Activated CD4-positive, alpha-beta T cell treated with anti-CD3 and anti-CD28 coated beads, Interleukin-10, Interleukin-2, amounts not matched to agents 100 ng/mL and 50 ng/mL, durations not matched to agents 16 hours and 8 hours (primary cell): Measurements from ENCODE around the gene HHEX.
"Not testable (repeated sequence)": the region's sequence is repeated elsewhere in the genome, so short reads cannot be mapped to it uniquely, and the experiment has no call there.

Experiments
- DNase-seq: peaks from one replicate; pipeline ENCODE4 v3.0.0-alpha.2; 2020

HHEX gene

DNA sequence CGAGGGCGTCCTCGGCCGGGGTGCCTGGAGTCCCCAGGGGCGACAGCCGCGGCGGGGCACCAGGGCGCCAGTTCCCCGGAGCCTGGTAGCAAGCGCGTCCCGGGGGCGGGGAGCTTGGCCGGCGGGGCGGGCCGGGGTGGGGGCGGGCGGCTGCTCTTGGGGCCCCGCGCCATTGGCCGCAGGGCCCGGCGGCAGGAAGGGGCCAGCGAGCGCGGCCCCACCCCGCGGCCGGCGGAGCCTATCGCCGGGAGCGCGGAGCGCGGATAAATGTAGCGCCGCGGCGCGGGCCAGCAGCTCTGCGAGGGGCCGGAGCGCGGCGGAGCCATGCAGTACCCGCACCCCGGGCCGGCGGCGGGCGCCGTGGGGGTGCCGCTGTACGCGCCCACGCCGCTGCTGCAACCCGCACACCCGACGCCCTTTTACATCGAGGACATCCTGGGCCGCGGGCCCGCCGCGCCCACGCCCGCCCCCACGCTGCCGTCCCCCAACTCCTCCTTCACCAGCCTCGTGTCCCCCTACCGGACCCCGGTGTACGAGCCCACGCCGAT lies at the start of gene HHEX:
Gene HHEX (plus strand): TSS at position 293 of the 548 bp plus-strand sequence. CDS start 32 bp downstream, at position 325.
- peak; percentile 33 for DNase-seq

DNA sequence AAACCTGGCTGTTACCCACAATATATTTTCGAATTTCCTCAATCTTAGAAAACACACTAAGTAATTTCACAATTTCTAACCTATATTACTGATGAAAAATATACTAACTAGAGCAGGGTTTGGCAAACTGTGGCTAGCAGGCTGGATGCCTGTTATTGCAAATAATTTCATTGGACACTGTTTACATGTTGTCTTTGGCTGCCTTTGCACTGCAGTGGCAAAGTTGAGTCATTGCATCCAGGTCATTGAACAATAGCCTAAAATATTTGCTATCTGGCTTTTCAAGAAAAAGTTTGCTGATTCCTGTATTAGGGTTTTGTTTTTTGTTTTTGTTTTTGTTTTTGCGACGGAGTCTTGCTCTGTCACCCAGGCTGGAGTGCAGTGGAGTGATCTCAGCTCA lies 49.6 kb upstream of the HHEX start:
- DNase-seq = no peak

DNA sequence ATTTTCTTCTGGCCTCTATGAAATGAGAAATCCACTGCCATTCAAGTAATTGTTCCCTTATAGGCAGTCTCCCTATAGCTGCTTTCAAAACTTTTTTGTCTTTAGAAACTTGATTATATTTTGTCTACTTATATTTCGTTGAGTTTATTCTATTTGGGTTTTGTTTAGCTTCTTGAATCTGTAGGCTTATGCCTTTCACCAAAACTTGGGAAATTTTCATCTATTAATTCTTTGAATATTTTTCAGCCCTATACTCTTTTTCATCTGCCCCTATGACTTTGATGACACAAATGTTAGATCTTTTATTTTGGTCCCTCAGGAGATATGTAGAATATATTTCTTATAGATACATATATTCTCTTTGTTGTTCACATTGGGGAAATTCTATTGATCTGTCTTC lies 48.3 kb upstream of the HHEX start:
- no peak for DNase-seq

DNA sequence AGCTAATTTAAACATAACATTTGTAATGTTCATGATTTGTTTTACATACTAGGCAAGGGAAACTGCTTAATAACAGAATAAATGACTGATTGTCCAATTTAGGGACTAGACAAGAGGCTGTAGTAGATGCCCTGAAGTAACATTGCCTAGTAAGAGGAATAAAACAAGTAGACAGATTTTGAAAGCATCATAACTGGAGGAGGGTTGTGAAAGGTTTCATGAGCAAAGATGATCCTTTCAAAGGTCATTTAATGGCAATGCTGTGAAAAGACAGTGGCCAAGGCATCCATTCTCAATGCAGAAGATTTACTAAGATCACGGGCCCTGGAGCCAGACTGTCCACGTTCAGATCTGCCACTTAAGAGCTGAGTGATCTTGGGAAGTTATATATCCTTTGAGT lies 44.8 kb upstream of the HHEX start:
- DNase-seq = no peak

DNA sequence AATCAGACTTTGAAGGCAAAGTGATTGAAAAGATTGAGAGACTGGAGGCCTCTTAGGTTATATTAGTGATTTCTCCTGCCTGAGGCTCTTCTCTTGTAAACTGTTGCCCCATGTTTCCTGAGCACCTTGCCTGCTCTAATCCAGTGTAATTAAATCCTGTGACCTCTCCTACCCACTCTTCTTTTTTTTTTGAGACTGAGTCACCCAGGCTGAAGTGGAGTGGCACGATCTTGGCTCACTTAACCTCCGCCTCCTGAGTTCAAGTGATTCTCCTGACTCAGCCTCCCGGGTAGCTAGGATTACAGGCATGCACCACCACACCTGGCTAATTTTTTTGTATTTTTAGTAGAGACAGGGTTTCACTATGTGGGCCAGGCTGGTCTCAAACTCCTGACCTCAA lies 38.9 kb upstream of the HHEX start:
- DNase-seq = not testable (repeated sequence)

DNA sequence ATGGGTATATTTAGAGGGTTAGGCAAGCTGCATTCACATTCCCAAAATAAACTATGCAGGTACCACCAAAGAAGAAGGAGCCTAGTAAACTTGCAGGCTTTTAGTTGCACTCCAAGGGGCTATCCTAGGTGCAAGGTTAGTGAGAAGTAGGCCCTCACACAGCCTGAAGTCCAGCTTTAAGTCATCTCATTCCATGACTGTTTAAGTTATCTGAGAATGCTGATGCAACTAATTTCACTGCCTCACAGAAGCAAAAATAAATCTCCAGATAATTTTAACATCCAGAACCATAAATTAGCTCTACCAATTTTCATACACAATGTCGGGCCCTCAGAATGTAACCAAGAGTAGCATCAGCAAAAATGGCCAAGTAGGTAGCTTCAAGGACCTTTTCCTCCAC lies 34.3 kb upstream of the HHEX start:
- no peak for DNase-seq

DNA sequence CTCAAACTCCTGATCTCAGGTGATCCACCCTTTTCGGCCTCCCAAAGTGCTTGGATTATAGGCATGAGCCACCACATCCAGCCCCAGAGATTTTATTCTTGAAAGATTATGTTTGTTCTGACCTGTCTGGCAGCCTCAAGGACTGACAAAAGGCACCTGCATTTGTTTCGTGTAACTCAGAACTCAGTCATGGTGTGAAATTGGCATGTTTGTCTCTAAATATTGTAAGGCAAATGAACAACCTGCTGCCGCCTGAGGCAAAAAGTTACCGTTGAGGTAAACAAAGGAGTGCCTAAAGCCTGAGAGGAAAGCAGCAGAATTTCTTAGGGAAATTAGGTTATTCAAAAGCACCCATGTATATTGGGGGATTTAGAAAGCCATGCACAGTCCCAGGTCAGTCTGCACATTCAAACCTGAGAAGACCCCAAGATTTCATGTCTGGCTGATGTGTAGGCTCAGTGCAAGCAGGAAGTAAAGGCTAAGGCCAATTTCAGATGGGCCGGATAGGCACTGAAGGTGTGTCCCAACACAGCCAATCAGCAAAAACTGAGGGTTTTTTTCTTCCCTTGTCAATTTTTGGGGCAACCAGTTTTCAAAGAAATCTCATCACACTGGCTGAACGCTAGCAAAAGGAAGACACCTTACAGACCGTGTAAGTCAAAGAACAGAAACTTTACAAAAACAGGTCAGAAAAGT lies 33.3 kb upstream of the HHEX start:
- DNase-seq = no peak

DNA sequence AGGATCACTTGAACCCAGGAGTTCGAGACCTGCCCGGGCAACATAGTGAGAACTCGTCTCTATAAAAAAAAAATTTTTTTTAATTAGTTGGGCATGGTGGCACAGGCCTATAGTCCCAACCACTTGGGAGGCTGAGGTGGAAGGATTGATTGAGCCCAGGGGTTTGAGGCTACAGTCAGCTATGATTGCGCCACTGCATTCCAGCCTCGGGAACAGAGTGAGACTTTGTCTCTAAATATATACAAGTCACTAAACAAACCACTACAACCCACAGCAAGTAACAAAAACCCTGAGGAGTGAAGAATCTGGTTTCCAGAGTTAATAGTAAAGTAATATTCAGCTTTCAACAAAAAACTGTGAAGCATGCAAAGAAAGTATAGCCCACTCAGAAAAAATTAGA lies 32.7 kb upstream of the HHEX start:
- no peak for DNase-seq

DNA sequence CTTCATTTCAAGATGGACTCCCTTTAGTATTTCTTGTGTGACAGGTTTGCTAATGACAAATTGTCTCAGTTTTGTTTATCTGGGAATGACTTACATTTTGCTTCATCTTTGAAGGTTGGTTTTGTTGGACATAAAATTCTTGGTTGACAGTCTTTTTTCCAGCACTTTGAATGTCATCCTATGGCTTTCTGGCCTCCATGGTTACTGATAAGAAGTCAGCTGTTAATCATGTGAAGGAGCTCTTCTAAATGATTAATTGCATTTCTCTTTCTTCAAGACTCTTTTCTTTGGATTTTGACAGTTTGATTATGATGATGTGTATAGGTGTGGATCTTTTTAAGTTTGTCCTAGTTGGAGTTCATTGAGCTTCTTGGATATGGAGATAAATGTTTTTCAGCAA lies 26.9 kb upstream of the HHEX start:
- DNase-seq = no peak

DNA sequence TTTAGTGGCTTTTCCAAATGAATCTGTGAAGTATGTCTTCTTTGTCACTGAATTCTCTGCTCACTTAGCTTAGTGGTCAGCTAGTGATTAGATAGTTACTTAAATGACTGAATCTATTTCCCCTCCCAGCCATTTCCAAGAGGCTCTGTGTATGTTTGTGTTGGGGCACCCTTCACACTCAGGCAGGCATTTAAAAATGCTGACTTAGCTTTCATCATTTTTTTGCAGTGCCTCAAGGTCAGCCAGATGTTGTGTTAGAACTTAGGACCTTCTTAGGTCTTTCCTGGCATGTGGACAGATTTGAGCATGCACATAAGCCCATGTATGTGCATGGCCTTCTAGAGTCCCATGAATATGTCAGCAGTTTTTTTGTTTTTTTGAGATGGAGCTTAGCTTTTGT lies 25.4 kb upstream of the HHEX start:
- DNase-seq = no peak

DNA sequence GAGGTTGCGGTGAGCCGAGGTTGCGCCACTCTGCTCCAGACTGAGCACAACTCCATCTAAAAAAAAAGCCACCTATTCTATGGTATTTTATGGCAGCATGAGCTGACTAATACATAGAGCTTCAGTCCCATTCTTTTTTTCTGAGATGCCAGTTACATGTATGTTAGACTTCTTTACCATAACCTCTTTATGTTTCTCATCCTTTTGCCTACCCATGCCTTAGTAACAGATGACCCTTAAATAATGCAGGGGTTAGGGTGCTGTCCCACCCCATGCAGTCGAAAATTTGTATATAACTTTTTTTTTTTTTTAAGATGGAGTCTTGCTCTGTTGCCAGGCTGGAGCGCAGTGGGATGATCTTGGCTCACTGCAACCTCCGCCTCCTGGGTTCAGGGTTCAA lies 22.7 kb upstream of the HHEX start:
- no peak for DNase-seq

DNA sequence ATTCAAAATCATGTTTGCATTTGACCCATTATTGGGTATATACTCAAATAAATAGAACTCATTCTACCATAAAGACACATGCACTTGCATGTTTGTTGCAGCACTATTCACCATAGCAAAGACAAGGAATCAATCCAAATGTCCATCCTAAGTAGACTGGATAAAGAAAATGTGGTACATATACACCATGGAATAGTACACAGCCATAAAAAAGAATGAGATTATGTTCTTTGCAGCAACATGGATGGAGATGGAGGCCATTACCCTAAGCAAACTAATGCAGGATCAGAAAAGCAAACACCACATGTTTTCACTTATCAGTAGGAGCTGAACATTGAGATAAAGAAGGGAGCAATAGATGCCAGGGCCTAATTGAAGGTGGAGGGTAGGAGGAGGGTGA lies 12.0 kb upstream of the HHEX start:
- DNase-seq = no peak

DNA sequence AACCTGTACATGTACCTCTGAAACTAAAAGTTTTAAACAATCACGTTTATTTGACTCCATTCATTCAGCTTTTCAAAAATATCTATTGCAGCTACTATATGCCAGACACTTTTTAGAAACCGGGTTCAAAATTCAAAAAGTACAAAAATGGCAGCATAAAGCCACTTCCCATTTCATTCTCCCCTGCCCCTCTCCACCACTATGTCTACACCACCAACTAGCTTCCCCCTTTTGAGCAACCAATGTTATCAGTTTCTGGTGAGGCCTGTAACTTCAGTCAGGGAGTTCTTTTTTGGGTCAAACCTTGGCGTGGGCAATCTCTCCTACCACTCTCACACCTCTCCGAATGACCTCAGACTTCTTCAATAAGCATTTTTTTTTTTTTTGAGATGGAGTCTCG lies 11.5 kb upstream of the HHEX start:
- no peak for DNase-seq

DNA sequence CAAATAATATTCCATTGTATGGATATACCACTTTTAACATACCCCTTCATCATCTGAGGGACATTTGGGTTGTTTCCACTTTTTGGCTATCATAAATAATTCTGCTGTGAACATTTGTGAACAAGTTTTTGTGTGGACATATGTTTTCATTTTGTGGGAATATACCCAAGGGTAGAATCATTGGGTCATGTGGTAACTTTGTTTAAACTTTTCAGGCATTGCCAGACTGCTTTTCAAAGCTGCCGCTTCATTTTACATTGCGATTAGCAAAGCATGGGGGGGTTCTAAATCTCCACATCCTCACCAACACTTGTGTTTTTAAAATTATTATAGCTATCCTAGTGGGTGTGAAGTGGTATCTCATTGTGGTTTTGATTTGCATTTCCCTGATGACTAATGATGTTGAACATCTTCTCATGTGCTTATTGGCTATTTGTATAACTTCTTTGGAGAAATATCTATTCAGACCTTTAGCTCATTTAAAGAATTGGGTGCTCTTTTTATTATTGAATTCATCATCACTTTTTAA lies 8.4 kb upstream of the HHEX start:
- no peak for DNase-seq

DNA sequence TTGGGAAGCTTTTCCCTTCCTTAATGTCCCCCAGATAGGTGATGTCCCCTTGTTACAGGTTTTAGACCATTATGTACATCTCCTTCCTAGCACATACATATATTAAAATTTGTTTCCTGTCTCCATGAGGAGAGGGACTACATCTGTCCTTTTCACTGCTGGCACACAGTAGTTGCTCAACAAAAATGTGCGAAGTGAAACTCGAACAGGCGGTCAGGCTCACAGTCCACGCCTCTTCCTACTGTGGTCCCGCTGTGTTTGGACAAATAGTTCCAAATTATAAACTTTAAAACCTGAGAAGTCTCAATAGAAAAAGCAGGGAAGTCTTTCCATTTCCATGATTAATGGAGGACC lies 1.2 kb upstream of the HHEX start:
- no peak for DNase-seq

DNA sequence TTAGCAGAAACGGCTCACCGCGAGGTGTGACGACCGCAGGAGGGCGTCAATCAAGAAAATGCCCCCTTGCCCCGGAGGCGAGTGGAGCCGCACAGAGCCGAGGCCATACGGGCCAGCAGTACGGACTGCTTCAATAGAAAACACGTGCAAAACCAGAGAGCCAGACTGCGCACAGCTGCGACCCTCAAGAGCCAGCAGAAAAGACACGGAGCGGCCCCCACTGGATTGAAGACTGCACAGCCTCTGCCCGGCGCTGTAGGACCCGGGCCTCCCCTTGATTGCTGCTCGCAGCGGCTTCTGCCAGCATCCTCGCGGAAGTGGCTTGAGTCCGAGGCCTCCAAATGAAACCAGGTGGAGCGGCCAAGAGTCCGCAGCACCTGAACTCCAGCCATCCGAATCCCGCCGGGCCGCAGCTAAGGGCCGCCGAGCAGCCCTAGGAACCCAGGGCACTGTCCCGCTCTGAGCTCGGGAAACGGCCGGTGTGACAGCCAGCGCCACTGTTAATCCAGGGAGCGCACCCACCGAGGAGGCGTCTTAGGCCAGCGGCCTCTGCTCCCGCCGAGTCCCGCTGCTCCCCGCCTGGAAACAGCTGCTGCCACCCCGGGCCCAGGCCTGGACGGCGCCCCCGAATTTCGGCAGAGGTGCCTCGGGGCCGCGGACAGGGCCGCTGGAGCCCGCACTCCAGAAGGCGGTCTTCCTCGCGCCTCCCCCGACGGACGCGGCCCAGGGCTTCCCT lies 660 bp upstream of the HHEX start:
- DNase-seq = no peak

DNA sequence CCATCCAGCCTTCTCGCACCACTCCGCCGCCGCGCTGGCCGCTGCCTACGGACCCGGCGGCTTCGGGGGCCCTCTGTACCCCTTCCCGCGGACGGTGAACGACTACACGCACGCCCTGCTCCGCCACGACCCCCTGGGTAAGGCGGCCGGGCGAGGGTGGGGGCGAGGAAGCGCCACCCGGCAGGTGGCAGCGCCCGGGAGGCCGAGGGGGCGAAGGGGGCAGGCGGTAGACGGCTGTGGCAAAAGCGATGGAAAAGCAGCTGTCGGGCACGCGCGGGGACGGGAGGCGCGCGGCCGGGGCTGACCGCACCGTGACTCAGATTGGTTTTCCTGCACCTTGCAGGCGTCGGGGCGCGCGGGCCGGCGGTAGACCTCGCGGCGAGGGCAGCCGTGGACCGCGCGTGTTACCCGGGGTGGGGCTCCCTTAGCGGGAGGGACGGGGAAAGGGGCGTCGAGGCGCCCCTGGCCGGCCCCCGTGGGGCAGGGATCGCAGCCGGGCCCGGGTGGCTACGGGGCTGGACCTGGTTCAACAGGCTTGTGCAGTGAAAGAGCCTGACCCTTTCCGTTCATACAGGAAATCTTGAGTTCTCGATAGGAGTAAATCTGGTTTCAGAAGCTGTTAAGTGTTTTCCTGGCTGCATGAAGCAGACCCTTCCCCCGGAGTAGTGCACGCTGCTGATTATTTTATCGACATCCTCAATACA lies 608 bp downstream of the HHEX start:
- DNase-seq = peak; percentile 73

DNA sequence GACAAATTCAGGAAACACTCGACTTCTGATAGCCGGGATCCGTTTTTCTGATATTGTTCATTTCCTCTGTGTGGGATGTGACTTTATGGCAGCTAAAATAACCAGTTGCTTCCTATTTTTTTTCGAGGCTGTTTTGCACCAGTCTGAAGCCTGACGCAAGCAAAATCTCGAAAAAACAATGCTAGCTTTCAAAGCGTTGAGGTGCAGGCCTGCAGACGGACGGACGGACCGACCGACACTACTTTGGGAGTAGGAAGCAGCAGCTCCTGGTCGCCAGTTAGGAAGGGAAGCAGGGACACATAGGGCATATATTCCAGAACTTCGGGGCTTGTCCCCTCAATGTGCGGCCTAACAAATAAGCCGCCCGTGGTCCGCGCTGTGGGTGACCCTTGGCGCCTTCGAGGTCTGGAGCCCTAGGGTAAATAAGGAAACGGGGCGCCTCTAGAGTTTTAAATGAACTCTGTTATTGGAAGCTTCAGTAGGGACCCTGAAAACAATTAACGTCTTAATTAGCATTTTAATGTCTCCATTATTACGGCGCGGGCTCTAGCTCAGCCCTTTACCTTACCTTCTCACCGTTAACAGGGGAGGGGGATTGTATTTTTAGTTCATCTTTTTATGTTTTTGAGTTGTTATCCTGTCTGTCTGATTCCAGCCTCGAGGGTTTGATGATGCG lies 1.3 kb downstream of the HHEX start:
- DNase-seq = no peak

DNA sequence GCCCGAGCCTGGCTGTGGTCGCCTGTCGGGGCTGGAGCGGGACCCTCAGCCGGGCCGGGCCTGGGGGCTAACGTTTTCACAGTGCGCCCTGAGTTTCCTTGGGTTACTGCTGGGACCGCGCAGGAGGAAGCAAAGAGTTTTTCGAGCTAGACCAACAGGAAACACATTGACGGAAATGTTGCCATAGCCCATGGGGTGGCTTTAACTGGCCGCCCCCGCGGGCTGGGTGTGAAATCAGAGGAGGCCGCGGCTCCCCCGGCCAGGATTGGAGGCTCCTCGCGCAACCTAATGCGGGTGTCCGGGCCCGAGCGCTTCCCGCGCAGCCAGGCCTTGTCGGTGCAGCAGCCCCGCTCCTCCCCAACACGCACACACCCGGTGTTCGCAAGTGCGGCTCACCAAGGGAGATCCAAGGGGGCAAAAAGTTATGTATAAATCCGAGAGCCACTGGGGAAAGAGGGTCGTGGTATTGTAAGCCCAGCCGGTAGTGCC lies 1.9 kb downstream of the HHEX start:
- peak; percentile 23 for DNase-seq

DNA sequence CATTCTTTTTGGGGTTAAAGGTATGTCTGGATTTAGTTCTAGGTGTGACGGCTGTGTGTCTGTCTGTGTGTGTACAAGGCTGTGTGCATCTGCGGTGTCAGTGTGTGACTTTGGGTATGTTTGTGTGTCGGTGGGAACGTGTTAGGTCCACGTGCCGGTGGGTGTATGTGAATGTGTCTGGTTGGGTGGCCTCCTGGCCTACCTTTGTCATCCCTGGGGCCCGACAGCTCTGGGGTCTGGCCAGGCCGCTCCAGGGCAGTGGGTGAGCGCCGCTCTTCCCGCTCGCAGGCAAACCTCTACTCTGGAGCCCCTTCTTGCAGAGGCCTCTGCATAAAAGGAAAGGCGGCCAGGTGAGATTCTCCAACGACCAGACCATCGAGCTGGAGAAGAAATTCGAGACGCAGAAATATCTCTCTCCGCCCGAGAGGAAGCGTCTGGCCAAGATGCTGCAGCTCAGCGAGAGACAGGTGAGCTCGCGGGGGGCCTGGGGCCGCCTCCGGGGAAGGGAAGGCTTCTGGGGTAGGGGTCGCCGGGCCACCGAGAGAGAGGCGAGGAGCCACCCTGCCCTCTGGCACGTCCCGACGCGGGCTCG lies 2.4 kb downstream of the HHEX start:
- no peak for DNase-seq

DNA sequence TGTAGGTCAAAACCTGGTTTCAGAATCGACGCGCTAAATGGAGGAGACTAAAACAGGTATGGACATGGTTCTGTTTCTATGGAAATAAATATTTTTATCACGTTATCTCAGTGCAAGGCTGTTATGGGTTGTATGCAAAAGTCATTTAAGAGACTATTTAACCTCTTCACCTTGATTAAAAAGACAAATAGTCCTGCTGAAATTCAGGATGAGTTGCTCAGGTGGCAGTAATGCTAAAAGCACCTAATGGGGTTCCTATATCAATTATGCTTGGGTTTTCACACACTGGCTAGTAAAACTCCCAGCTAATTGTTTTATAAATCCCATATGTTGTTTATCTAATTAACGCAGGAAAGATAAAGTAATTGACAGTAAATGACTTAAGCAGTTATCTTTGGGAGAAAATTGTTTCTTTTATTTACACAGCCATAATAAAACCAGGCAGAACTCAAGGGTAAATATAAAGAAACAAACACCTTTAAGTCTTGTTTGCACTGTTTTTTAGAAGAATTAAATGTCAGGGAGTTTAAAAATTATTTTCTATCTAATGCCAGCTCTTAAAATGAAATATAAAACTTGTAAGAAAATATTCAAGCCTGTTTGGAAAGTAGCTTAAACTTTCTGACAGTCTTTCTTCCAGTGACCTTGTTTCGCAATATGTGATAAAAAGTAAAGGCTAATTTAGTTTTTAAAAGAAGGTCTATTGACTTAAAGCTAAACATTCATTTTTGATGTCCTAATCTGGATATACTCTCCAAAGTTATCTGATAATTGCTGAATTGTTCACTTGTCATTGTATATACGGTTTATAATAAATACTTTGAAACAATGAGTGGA lies 3.2 kb downstream of the HHEX start:
- DNase-seq = no peak

DNA sequence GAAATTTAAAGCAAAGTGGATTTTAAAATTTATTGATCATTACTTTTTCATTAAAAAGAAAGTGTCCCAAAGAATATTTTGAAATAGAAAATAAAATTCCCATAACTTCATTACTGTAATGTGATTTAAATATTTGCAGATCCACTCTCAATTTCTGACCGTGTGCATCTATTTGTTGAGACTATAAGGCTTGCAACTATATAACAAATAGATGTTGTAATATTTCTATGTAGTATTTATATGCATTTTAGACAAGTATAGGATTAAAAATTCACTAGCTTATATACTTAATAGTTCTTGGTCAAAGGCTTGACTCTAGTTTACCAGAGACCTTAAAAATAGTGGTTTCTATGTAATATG lies 3.8 kb downstream of the HHEX start:
- DNase-seq = no peak
